ENCODE data around the gene CLDN14.

The CLDN14 gene, protein sequence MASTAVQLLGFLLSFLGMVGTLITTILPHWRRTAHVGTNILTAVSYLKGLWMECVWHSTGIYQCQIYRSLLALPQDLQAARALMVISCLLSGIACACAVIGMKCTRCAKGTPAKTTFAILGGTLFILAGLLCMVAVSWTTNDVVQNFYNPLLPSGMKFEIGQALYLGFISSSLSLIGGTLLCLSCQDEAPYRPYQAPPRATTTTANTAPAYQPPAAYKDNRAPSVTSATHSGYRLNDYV

DNA sequence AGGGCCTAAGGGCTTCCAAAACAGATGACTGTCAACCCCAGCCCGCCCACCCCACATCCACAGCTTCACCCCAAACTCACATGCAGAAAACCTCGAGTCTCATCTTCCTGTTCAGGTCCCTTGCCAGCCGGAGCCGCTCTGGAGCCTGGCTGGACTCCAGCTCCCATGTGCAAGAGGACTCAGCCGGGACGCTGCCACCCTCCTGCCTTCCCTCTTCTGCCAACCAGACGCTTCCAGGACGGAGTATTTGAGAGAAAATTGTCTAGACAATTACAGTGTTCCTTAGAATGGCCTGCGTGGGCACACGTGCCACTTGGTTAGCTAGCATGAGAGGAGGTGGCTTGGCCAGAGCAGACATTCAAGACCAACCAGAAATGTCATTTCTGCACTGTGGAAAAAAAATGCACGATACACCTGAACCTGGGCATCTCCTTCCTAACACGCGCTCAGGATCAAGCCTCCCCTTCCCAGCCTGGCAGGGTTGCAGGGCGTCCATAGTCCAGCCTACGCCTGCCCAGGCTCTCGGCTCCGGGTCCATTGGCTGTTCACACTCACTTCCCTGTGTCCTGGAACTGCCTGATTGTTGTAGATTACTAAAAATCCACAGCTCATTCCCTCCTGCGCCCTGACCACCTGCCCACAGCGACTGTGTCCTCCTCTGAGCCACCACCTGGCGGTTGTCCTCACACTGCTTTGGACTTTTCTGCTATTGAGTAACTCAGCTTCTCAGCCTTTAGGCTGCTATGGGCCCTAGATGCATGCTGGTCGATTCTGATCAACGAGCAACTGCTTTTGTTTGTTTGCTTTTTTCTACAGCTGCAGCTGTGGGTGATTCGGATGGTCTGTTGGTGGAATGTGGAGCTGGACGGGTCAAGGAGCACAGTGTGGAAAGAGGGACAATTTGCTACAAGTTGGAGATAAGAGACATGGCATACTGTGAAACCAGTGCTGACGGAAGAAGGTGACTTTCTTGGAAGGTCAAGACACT, at the start of gene CLDN14:
CLDN14 (minus strand) TSS at position 708 of the 988 bp plus-strand sequence. CDS start 18,427 bp downstream, outside the sequence.
- no peak for DNase-seq

DNA sequence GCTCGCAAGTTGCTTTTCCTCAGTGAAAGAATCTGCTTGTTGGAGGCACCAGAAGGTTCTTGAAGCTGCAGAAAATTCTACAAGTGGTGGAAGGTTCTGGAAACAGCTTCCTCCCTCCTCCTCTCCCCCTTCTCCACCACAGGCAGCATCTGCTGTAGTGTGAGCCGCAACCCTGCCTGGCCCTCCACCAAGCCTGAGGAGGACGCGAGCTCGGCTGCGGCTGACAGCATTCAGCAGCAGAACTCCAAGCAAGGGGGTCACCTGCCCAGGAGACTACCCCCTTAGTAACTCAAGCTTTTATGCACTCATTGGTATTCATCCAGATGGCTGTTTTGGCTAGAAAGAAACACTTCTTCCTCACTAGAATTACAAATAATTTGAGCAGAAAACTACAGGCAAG, 48.8 kb upstream of the CLDN14 start:
- no peak for DNase-seq

DNA sequence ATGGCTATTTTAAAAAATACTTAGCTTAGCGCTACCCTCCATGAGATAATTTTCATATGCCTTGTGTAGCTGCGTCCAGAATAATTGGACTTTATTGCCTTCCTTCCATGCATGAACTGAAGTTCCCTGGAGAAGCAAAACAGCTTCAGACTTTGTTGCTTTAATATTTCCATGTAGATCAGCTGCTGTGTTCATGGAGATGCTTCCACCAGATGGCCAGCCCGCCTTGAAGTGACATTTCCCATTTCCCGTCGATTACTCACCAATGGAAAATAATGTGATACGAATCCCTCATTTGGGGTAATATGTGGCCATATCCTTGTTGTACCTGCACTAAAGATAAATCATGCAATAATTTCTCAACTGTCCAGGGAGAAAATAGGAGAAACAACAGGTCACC, 47.4 kb upstream of the CLDN14 start:
- DNase-seq, result no peak

DNA sequence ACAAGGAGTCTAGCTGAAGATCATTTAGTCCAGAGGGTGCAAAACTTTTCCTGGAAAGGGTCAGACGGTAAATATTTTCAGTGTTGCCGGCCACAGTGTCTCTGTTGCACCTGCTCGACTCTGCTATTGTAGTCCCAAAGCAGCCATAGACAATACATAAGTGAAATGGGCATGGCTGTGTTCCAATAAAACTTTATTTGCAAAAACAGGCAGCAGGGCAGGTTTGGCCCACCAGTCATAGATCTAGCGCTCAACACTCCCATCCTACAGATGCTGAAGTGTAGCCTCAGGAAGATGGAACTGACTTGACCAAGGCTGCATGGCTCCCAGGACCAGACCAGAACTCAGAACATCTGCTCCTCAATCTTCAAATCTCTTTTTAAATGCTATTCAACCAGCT, 46.2 kb upstream of the CLDN14 start:
- DNase-seq, result no peak

DNA sequence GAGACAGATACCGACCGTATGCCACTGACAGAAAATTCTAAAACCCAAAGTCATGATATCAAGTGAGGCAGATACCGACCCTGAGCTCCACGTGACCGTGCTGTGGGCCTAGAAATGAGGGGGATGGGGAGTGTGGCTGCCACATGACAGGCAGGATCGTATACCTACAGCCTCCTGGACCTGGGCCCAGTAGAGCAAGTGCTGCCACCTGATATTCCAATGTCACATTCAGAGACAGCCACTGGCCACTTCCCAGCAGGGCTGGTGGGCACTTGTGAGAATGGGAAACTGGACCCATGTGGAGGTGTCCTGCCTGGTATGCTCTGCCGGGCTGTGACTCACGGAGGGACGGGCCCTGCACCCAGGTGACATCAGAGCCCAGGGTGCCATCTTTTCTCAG, 44.6 kb upstream of the CLDN14 start:
- no peak for DNase-seq

DNA sequence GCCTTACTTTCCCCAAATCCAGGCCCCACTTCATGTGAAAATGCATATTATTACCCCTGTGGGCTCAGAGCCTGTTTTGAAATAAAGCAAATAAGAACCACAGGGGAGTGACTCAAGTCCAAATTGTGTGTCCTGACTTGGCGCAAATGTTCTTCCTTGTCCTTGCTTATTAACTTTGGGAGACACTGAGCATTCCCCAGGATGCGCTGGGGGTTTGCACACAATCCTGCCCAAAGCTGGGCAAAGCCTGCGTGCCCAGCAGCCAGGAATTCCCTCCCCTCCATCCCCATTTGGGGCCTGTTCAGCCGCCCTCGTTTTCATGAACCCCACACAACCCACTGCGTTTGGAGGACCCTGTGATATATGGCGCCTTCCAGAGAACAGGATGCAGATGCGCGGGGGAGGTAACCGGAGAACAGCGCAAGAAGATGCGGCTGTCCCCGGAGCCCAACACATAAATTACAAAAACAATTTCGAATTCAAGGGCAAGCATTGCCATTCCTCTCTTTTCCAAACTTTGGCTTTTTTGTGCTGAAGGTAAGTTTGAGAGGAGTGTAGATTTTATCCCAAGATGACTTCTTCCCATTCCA, 42.4 kb upstream of the CLDN14 start:
- DNase-seq, result no peak

DNA sequence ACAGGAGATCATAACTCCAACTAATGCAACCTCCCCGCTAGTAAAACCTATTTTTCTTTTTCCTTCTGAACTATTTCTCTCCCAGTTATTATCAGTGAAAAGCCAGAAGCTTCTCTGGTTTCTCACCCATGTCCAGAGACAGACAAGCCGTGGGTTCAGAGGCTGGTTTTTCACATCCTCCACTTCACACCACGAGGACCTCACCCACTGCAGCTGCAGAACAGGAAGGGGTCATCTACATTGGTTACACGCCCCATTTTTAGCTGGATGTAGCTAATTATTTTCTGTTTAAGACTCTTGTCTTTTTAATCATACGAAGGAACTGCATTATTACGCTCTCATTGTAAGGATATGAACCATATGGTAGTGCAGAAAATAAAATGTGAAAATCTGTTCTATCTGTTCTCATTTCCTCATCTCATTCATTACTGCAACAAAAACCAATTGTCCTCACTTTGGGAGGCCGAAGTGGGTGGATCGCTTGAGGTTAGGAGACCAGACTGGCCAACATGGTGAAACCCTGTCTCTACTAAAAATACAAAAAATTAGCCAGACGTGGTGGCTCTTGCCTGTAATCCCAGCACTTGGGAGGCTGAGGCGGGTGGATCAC, 39.1 kb upstream of the CLDN14 start:
- DNase-seq, result no peak

DNA sequence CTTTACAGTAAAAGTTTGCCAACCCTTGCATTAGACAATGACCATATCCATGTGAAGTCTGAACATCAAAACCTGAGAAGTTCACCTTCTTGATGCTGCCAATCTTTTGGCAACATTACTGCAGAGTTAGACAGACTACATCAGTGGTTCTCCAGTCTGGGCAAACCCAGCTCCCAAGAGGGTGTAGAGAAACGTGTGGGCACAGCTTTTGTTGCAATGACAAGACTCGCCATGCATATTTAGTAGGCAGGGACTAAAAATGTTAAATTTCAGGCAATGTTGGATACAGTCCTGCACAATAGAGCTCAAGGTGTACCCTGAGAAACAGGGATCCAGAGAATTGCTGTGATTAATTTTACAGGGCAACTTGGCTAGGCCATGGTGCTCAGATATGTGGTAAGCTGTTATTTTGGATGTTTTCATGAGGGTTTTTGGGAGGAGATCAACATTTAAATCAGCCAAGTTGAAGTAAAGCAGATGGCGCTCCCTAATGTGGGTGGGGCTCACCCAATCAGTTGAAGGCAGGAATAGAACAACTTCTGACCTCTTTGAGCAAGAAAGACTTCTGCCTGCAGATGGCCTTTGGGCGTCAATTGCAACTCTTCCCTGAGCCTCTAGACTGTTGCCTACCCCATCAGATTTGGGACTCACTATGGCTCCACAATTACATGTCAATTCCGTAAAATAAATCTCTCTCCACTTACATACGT, 37.6 kb upstream of the CLDN14 start:
- DNase-seq, result no peak

DNA sequence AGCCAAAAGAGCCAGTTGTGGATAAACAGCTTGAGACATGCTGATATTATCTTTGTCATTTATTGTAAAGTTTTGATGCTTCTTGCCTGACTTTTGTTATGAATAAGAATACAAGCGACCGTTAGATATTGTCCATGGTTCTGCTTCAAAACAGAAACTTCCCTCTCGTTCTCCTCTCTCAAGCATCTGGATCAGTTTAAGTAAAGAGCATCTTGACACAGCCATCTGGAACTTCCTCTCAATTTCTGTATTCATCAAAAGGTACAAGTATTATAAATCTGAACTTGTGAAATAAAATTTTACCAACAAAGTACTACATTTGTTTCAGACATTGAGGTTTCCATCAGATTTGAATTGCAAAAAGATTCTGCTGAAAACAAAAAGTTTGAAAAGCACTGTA, 36.4 kb upstream of the CLDN14 start:
- no peak for DNase-seq

DNA sequence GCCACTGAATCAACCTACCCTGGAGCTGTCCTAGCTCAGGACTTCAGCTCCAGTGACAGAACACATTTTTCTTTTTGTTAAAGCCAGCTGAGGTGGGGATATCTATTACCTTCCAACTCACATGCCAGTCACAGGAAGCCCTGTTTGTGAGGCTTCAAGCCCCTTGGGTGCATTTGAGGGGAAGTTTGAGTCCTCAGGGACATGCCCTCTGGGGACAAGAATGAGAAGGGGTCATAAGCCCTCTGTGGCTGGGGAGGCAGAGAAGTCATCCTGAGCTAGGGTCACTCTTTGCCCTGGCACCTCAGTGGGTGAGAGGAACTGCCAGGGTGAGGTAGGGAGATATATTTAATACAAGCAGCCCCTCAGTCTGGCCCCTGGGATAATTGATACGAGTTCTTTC, 33.5 kb upstream of the CLDN14 start:
- no peak for DNase-seq

DNA sequence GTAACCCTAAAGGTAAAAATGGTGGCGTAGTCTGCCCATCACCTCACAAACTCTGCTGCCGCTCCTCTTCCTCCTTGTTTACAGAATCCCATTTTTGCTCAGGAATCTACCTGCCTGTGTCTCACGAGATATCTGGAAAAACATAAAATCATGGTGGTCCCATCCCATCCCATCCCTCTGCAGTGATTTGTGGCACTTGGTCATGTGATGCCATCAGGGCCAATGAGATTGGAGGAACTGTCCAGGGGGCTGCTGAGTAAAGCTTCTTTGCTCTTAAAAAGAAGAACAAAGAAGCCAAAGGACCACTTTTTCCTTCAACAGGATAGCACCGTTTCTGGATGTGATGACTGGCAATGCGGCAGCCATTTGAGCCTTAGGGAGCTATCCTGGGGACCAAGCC, 33.0 kb upstream of the CLDN14 start:
- no peak for DNase-seq

DNA sequence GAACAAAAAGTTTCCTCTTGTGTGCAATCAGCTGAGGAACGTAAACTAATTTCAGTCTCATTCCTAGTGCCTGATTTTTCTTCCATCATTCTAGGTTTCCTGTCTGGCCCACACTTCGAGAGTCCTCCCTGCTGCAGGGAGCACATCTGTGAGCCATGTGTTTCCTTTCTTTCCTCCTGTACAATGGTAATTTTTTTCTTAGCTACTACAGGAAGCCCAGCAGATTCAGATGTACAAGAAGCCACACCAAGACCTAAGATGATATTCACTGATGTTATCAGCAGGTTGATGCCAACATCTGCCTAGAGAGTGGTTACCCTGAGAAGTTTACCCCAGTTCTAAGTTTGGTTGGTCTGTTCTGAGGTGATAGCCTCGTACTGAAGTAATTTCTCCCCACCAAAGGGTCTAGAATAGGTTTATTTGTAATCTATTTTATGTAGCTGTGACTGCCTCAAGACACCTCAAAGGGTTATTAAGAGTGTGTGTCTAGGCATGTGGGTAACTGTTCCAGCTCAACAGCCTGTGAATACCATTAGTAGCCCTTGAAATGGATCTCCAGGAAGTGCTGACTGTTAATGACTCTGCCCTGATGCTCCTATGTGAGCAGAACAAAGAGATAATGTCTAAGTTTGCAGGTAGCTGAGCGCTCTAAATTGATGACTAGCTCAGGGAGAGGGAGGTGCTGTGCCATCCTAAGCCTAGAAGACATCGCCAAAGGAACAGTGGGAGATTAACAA, 31.7 kb upstream of the CLDN14 start:
- DNase-seq, result no peak

DNA sequence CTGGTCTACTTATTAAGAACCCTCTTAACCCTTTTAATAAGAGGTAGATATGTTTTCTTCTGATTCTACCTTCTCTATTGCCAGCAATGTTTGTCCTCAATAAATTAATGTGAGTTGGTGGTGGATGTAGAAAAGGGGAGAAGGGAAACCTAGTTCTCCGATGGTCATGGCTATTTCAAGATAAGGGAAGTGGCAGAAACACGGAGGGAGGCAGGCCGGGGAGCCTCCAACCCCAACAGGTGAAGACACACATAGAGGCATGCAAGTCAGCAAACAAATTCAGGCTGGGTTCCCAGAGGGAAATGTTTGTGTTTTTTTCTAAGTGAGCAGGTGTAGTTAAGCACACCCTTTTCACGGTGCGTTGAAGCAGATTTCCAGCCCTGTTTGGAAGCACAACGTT, 31.0 kb upstream of the CLDN14 start:
- no peak for DNase-seq

DNA sequence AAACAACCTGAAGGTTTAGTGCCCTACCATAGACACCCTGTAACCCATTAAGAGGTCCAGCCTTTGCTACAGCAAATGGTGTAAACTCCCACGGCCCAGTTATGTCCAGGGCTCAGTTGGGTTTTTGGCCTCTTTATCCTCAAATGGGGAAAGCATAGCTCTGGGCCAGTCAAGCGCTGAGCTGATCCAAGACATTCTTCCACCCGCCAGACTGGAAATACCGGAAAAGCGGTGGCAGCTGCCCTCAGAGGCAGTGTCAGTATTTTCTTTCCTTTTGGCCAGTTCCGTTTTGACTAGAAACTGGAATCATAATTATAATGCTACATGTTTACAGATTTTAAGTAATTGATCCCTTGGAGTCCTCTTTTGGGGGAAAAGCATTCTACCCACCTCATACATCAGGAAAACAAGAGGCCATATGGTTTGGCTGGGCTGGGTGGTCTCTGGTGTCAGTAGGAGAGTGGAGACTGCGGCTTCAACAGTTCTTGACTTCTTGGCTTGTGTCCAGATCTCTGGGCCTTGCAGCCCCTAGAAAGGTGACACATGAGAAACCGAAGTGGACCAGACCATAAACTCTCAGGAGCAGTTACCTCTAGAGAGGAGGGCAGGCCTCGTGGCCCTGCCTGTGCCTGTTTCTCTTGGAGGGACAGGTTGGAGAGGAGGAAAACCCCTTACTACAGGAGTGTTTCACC, 30.2 kb upstream of the CLDN14 start:
- no peak for DNase-seq

DNA sequence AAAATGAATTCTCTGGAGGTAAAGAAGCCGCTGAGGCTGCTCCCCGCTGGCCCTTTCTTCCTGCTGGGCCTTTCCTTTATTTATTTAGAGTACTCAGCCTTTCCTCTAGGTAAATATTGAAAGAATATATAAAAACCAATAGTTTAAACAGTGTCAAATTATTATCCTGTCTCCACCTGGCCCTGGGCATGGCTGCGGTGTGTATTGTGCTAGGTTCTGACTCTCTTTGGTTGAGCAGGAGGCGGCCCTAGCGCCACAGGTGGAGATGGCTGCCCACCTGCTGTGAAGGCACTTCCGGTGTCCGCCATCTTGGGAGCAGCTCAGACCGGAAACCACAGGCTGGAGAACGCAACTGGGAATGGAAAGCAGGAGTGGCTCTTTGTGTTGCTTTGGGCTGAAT, 29.0 kb upstream of the CLDN14 start:
- DNase-seq, result no peak

DNA sequence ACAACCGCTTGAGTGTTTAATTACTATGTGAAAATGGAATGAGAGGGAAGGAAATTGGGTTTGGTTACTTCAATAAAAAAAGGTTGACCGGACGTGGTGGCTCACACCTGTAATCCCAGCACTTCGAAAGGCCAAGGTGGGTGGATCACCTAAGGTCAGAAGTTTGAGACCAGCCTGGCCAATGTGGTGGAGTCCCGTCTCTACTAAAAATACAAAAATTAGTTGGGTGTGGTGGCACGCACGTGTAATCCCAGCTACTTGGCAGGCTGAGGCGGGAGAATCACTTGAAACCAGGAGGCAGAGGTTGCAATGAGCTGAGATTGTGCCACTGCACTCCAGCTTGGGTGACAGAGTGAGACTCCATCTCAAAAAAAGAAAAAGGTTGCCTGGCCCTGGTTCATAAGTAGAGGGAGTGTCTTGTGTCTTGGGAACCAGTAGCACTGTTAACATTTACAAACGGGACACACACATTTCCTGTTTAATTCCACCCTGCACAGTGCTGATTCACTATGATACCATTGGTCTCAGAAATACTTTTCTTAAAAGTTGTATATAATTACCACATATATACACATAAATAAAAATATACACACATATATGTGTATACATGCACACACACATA, 27.6 kb upstream of the CLDN14 start:
- DNase-seq, result no peak

DNA sequence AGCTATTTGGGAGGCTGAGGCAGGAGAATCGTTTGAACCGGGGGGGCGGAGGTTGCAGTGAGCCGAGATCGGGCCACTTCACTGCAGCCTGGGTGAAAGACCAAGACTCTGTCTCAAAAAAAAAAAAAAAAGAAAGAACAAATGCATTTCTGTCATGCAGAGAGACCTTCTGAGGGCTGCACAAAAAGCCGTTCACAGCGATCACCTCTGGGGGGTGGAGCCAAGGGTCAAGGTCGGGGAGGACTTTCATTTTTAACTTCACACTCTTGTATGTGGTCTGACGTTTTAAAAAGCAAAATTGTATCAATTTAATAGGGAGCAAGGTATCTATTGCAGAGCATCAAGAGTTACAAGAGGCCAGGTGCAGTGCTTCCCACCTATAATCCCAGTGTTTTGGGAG, 26.6 kb upstream of the CLDN14 start:
- no peak for DNase-seq

DNA sequence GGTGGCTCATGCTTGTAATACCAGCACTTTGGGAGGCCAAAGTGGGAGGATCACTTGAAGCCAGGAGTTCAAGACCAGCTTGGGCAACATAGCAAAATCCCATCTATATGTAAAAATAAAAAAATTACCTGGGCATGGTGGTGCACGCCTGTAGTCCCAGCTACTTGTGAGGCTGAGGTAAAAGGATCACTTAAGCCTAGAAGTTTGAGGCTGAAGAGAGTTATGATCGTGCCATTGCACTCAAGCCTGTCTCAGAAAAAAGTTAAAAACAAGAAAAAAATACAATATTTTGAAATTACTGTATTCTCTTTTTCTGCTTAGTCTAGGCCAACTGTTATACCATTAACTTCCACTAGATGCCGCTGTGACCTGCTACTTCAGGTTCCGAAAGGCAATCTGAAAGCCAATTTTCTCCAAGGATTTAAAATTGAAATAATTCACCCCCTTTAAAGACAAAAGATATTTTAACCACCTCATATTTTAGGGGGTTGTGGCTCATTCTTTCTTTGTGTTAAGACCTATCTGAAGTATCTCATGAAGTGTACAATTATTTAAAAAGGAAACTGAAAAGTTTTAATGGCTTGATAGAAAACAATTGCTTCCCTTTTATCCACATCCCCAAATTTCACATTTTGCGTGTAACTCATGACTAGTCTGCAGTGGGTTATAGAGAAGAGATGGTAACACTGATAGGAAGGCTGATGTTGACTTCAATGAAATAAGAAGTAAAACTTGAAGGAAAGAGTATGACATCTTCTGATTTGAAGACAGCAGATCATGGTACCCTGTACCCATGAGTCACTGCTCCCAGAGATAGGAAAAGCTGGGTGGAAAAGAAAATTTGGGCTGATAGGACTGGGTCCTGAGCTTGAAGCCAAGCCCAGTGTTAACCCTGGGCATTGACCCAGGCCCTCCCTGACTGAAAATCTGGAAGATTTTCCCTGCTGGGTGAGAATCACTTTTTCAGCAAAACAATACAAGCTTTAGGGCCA, 24.4 kb upstream of the CLDN14 start:
- no peak for DNase-seq

DNA sequence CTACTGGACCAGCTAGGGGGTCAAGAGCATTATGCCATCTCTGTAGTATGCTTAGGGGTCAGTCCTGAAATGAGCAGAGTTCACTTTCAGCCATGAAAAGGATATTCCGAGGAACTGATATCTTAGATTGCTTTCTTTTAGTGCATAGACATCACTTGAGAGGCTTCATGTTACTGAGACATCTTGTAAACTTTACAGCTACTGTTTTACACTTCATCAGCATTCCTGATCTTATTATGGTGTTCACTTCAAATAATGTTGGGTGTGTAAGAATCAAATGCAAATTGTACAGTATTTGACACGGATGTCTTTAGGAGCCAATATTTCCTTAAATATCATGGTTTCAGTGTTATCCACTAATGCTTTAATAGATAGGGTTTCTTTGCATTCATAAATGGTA, 22.4 kb upstream of the CLDN14 start:
- no peak for DNase-seq

DNA sequence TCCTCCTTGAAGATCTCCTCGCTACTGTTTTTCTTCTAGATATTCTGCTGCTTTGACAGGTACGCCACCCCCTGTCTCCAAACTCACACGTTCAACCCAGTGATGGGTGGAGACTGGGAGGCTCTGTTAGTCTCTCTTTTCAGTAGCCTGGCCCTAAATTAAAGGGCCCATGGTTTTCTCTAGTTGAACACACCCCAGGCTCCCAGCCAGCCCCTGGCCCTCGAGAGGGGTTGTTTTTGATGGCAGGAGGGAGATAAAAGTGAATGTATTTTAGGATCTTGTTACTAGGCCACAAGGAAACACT, 21.6 kb upstream of the CLDN14 start:
- no peak for DNase-seq
